Pancreas (tissue), 10 donors: ENCODE results near the gene AAK1. TPM values are rescaled to one million over a fixed set of nuclear protein-coding genes. Genes with fewer than 3 reads are reported as not detected.

Experiments used
- ATAC-seq, 4 donors: fragments of 200-7000 bp; cut with Tn5 transposase; one replicate each; pipeline versions ENCODE4 v1.8.0 to v1.9.1; 2020; ENCODE audit warnings: mild to moderate bottlenecking in 4 of 4, moderate library complexity in 4 of 4
- DNase-seq, 6 donors: peaks; one replicate each; pipeline ENCODE4 v3.0.0-alpha.2; 2020
- FAIRE-seq: peaks from 2 replicates; lab custom pipeline; 2012; peaks lifted over from hg19 to GRCh38; lab: Jason Lieb, UNC
- H3K27ac ChIP-seq, 4 donors: fragments of 200-600 bp; sonication (generic); 1 replicate in 3 of 4; 2 replicates in 1 of 4; pipeline versions ENCODE4 v1.5.0 to v1.8.0; 2020
- H3K27me3 ChIP-seq, 4 donors: fragments of 200-600 bp; one replicate each; pipeline ENCODE4 v1.8.0; 2021
- H3K36me3 ChIP-seq, 3 donors: fragments of 200-600 bp; sonication (generic) in 1 of 3; one replicate each; pipeline versions ENCODE4 v1.5.0 to v1.8.0; 2020 to 2021
- H3K4me1 ChIP-seq, 3 donors: fragments of 200-600 bp; one replicate each; pipeline ENCODE4 v1.8.0; 2021
- H3K4me3 ChIP-seq, 4 donors: fragments of 200-600 bp; sonication (generic) in 2 of 4; one replicate each; pipeline versions ENCODE4 v1.5.0 to v1.8.0; 2020 to 2021
- H3K9me3 ChIP-seq, 4 donors: fragments of 200-600 bp; one replicate each; pipeline ENCODE4 v1.8.0; 2021
- CTCF ChIP-seq, 4 donors: fragments of 200-600 bp; sonication (generic) in 3 of 4; IDR thresholded peaks; one replicate each; pipeline versions ENCODE4 v1.5.0 to v1.8.0; 2021; ENCODE audit warnings: antibody characterized with exemption in 4 of 4
- WGBS, 2 donors: extraction: QIAGEN DNeasy Blood & Tissue Kit; methylation state at CpG; one replicate each; pipeline ENCODE4 v1.1.7; 2013; 5-methylcytosine and 5-hydroxymethylcytosine counted together
- intact Hi-C, 3 donors: fragments of 100-400 bp; cut with DNase I; formaldehyde crosslinking; loops; one replicate each; pipeline versions ENCODE4 v1.11.1 to v1.14.2; 2022
- polyA plus RNA-seq, 2 donors: library from polyadenylated mRNA; stranded (reverse); fragments of 200-250 nt; gene quantifications; one replicate each; pipeline ENCODE4 v1.2.3, GENCODE V29; 2013
- total RNA-seq, 6 donors: library from RNA; stranded (reverse); fragmentation: NEBNext Ultra II Directional in 4 of 6; extraction: Animal tissue kit (Norgen Biotek cat#: 25700) in 4 of 6; gene quantifications; one replicate each; pipeline versions ENCODE4 v1.2.1 to v1.2.4, GENCODE V29; 2021 to 2023
- donor health status: healthy with polysubstance abuse.
- donor health status: DM: no; HTN: no; CAD: no; lungs with moderate emphysema.
- donor health status: DM: no; HTN: no; CAD: no.
- donor health status: control.
- donor health status: control.
- donor health status: Bipolar disorder and iron deficiency.
- donor health status: DM: yes; HTN: yes; CAD: no.
- donor health status: DM: no; HTN: no; CAD: no.
- donor health status: DM: no; HTN: no; CAD: no.
- donor health status: DM: yes; HTN: yes; CAD: no.

Gene AAK1
- total and polyA plus RNA-seq, 8 donors, result 20.6 to 45.1 (median 32.5) TPM

DNA sequence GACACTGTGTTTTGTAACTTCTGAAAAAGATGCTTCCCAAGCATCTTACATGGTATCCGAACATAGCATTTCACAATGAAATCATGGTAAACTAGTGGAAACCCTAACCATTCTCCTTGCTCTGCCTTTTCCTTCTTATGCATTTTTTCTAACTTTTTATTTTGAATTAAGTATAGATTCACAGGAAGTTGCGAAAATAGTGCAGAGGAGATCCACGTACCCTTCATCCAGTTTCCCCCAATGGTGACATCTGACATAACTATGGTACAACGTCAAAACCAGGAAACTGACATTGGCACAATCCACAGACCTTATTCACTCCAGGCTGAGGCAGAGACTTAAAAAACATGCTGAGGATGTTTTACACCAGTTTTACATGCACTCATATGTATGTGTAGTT lies 38.3 kb downstream of the AAK1 start:
- DNase-seq (no peak), ATAC-seq (no peak), FAIRE-seq (no peak)
- H3K9me3 ChIP-seq, result no peaks in the 10 kb centered on the region
- peaks cover 0 to 25% (median 21%) of the 10 kb centered on the region in 3 donors for H3K4me1 ChIP-seq
- intact Hi-C loops, result no loop called here
- H3K27ac ChIP-seq, result no peak overlapping the region
- H3K36me3 ChIP-seq, result no peaks in the 10 kb centered on the region
- TF ChIP-seq CTCF (IDR thresholded peaks at IDR 0.05), result no peak
- WGBS, 2 donors, result 91 to 97% methylated on average over 4 of the region's 4 CpGs
- H3K4me3 ChIP-seq, result no peak overlapping the region
- H3K27me3 ChIP-seq, result no peaks in the 10 kb centered on the region

GRCh38 chr2:69604836-69605235 lies 38.7 kb downstream of the AAK1 start:
- H3K4me3 ChIP-seq, result no peak overlapping the region
- H3K36me3 ChIP-seq, result no peaks in the 10 kb centered on the region
- peak overlapping the region in 2 of 4 donors; percentile 48 to 66 for H3K27ac ChIP-seq
- peaks cover 0 to 25% (median 21%) of the 10 kb centered on the region in 3 donors for H3K4me1 ChIP-seq
- 88% methylated on average over 1 of the region's 1 CpG for WGBS, 2 donors
- DNase-seq, result no peak
- no peak for TF ChIP-seq CTCF (IDR thresholded peaks at IDR 0.05)
- H3K27me3 ChIP-seq, result no peaks in the 10 kb centered on the region
- no peaks in the 10 kb centered on the region for H3K9me3 ChIP-seq
- ATAC-seq, result no peak
- FAIRE-seq, result no peak
- intact Hi-C loops, result no loop called here

DNA sequence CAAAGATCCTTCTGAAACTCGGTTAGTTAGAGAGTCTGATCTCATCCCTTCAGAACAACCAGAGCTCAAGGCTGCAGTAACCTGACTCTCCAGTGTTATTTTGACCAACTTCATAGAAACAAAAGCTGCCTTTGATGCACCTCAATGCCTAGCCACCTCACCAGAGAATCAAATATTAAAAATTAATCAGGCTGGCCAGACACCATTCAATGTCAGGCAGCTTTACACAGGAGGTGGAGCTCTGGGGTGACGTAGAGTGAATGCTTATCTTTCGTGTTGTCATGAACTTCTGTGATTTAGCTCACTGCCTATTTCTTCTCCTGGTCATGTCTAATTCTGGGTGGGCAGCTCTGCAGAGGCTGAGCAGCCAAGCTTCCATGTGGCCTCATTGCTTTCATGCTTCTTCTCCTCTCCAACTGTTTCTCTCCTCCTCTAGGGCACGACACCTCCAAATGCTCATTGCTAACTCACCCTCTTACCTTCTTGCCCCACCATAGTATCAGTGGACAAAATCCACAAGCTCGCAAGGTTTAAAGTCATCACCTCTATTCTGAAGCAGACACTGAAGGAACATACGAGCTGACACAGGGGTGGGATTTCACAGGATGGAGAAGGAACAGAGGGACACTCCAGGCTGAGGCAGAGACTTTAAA lies 39.4 kb downstream of the AAK1 start:
- intact Hi-C loops, result no loop called here
- Histone ChIP-seq H3K9me3 (no peaks in the 10 kb centered on the region), H3K4me1 (peaks cover 0 to 25% (median 21%) of the 10 kb centered on the region in 3 donors), H3K36me3 (no peaks in the 10 kb centered on the region), H3K4me3 (no peak overlapping the region), H3K27me3 (no peaks in the 10 kb centered on the region), H3K27ac (peak overlapping the region in 2 of 4 donors; percentile 48 to 66)
- no peak for TF ChIP-seq CTCF (IDR thresholded peaks at IDR 0.05)
- no peak for FAIRE-seq
- WGBS, 2 donors, result 43 to 53% methylated on average over 6 of the region's 6 CpGs
- peak; percentile 69 to 88 (median 83) for ATAC-seq
- DNase-seq, result peak in 2 of 6 donors; percentile 33 to 41

- Histone ChIP-seq H3K27ac (peak overlapping the region in 3 of 4 donors; percentile 20 to 66 (median 48)), H3K9me3 (no peaks in the 10 kb centered on the region), H3K27me3 (no peaks in the 10 kb centered on the region), H3K4me1 (peaks cover 0 to 25% (median 21%) of the 10 kb centered on the region in 3 donors), H3K4me3 (no peak overlapping the region), H3K36me3 (no peaks in the 10 kb centered on the region)
- intact Hi-C loops, result no loop called here
- WGBS, 2 donors, result 80 to 87% methylated on average over 4 of the region's 4 CpGs
- TF ChIP-seq CTCF (IDR thresholded peaks at IDR 0.05), result no peak
- FAIRE-seq (no peak), ATAC-seq (peak in 2 of 4 donors; percentile 8 to 22), DNase-seq (no peak)
Observed at GRCh38 chr2:69603146-69603743, 40.3 kb downstream of the AAK1 start.

DNA sequence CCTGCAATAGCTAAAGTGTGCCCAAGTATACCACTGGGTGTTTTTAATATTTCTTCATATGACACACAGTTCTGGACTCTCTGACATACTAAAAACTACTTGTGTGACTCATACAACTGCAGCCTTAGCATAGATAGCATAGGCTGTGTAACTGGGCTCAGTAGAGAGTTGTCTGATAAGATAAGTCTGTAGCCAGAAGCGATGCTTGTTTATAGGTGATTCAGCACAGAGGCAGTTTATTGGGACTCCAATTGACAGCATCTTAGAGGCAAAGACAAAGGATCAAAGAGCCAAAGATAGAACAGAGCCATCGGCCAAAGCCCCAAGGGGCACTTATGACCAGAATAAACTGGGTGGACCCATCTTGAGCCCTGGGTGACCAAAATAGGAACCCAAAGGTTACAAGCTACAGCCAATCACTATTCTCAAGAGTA lies 42.3 kb downstream of the AAK1 start:
- Histone ChIP-seq H3K4me3 (no peak overlapping the region), H3K27me3 (no peaks in the 10 kb centered on the region), H3K4me1 (peaks cover 0 to 22% (median 21%) of the 10 kb centered on the region in 3 donors), H3K27ac (no peak overlapping the region), H3K36me3 (no peaks in the 10 kb centered on the region), H3K9me3 (no peaks in the 10 kb centered on the region)
- intact Hi-C loops, result no loop called here
- DNase-seq, result no peak
- TF ChIP-seq CTCF (IDR thresholded peaks at IDR 0.05), result no peak
- 56 to 60% methylated on average over 2 of the region's 2 CpGs for WGBS, 2 donors
- ATAC-seq, result peak; percentile 66 to 76 (median 72)
- FAIRE-seq, result no peak
